Activated CD4-positive, alpha-beta memory T cell treated with anti-CD3 and anti-CD28 coated beads for 36 hours (primary cell): Measurements from ENCODE around the gene STARD10. TPM values are rescaled to one million over a fixed set of nuclear protein-coding genes. Genes with fewer than 3 reads are reported as not detected.

Source experiments
- CTCF ChIA-PET: fragments of 350-600 bp; sonication (Branson Sonifier 250); formaldehyde crosslinking; loops from one replicate; lab custom pipeline; 2021; ENCODE audit warnings: antibody characterized with exemption, inconsistent platforms; lab: Charles Lee
- POLR2A ChIA-PET: fragments of 350-600 bp; sonication (Branson Sonifier 250); formaldehyde crosslinking; loops from one replicate; lab custom pipeline; 2021; ENCODE audit warnings: antibody characterized with exemption; lab: Charles Lee
- DNase-seq: peaks from one replicate; pipeline ENCODE4 v3.0.0-alpha.2; 2020
- H3K27ac Mint-ChIP-seq: one replicate; pipeline ENCODE4 v1.8.0; 2021; ENCODE audit warnings: mixed read lengths
- H3K27me3 Mint-ChIP-seq: one replicate; pipeline ENCODE4 v1.8.0; 2021; ENCODE audit warnings: mixed read lengths
- H3K36me3 Mint-ChIP-seq: one replicate; pipeline ENCODE4 v1.8.0; 2021; ENCODE audit warnings: mixed read lengths
- H3K4me1 Mint-ChIP-seq: one replicate; pipeline ENCODE4 v1.8.0; 2021; ENCODE audit warnings: low read depth, mixed read lengths
- H3K4me3 Mint-ChIP-seq: one replicate; pipeline ENCODE4 v1.8.0; 2021; ENCODE audit warnings: mild to moderate bottlenecking, mixed read lengths
- H3K9me3 Mint-ChIP-seq: one replicate; pipeline ENCODE4 v1.8.0; 2021; ENCODE audit warnings: mixed read lengths
- intact Hi-C: fragments of 100-400 bp; cut with micrococcal nuclease; formaldehyde crosslinking; loops from one replicate; pipeline ENCODE4 v1.15.1; 2023
- microRNA-seq: library from miRNA; unstranded; fragments of <30 nt; microRNA quantifications from one replicate; pipeline ENCODE4 v1.2.0, GENCODE V29; 2022; ENCODE audit warnings: borderline number of aligned reads, borderline microRNAs expressed, borderline replicate concordance
- total RNA-seq, 2 experiments: library from RNA; stranded (reverse); gene quantifications; one replicate each; pipeline ENCODE4 v1.2.3, GENCODE V29; 2021

The STARD10 gene
- total RNA-seq, 2 experiments from 2014 or later, result 14.8 to 16.8 TPM

DNA sequence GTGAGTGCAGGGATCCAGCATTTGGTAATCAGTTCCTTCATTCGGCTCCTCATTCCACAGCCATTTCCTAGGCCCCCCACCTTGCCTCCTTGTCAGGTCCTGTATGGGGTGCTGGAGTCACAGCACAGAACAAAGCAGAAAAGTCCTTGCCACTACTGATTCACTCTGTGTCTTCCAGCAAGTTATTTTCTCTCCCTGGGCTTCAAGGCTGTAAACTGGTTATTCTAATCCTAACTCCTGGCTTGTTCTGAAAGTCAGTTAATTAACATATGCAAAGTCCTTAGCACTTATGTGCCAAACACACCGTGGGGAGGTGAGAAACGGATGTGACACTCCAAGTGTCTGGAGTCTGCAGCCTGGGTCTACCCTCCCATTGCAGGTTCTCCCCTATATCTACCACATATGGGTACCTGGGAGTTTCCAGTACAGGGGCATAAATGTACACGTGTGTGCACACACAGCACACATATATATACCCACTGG is 89.0 kb downstream of the STARD10 start:
- H3K27me3 Mint-ChIP-seq, result no peaks in the 10 kb centered on the region
- ChIA-PET POLR2A (no interaction called here), CTCF (interaction anchor here (0.7 kb wide), 1 partner anchor 144 kb away, joined by 4 read pairs; no protein-coding TSS in a partner anchor)
- intact Hi-C loops, result no loop called here
- peaks cover 34% of the 10 kb centered on the region for H3K36me3 Mint-ChIP-seq
- no peaks in the 10 kb centered on the region for H3K9me3 Mint-ChIP-seq
- H3K27ac Mint-ChIP-seq, result no peak overlapping the region
- DNase-seq, result no peak
- H3K4me3 Mint-ChIP-seq, result no peak overlapping the region
- H3K4me1 Mint-ChIP-seq, result no peaks in the 10 kb centered on the region

Small RNAs within 50 kb of the gene (microRNA-seq; reads per million reads assigned to microRNA genes)
- gene MIR4692, result not detected

Other genes starting within 250 kb of the STARD10 start
- under 1 TPM; 0.29 to 0.97 TPM for gene PDE2A, start 119.6 kb downstream of the STARD10 start, total RNA-seq
- 10 to 100 TPM; 77.4 to 79.6 TPM for gene ARAP1, start 41.6 kb downstream of the STARD10 start, total RNA-seq
- 10 to 100 TPM; 79.7 to 91.1 TPM for gene ATG16L2, start 20.4 kb upstream of the STARD10 start, total RNA-seq